ELF-1 (cell line): Measurements from ENCODE around the gene CCL3.
"Not testable (repeated sequence)": the region's sequence is repeated elsewhere in the genome, so short reads cannot be mapped to it uniquely, and the experiment has no call there.

Source experiments
- DNase-seq: peaks from one replicate; pipeline ENCODE4 v3.0.0-alpha.2; 2016; ENCODE audit warnings: low read depth, low spot score

The CCL3 gene

GRCh38 chr17:36115649-36115977 is 25.7 kb upstream of the CCL3 start:
- not testable (repeated sequence) for DNase-seq

DNA sequence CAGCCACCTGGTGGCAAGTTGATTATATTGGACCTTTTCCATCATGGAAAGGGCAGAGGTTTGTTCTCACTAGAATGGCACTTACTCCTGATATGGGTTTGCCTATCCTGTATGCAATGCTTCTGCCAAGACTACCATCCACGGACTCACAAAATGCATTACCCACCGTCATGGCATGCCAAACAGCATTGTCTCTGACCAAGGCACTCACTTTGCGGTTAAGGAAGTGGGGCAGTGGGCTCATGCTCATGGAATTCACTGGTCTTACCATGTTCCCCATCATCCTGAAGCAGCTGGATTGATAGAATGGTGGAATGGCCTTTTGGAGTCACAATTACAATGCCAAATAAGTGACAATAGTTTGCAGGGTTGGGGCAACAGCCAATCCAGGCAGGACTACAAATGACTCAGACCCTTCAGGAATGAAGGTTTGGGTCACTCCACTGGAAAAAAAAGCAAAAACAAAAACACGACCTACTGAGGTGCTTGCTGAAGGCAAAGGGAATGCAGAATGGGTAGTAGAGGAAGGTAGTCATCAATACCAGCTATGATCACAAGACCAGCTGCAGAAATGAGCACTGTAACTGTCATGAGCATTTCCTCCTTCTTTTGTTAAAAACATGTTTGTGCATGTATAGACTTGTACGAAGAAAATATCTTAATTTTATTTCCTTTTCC is 25.2 kb upstream of the CCL3 start:
- not testable (repeated sequence) for DNase-seq

- DNase-seq: not testable (repeated sequence)
These were observed 23.2 kb upstream of the CCL3 start for GRCh38 chr17:36113131-36113530.

- no peak for DNase-seq
These were observed 22.6 kb upstream of the CCL3 start for GRCh38 chr17:36112572-36112971.

DNA sequence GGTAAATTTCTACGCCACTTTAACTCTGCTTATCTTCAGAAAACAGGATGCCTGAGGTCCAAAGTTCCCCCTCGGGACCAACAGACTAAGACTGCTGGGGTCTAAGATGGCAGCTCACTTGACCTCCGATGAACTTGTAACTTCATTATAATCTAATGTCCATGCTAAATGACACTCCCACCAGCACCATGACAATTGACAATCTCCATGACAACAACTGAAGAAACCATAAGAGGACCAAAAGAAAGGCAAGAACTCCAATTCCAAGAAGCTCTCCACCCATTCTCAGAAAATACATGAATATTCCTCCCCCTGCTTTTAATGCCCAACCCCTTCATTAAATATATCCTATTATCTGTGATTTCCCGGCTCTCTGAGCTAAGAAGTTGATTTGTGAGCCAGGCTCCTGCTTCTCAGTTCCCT is 21.1 kb upstream of the CCL3 start:
- DNase-seq: no peak

- DNase-seq: not testable (repeated sequence)
These were observed 18.3 kb upstream of the CCL3 start for GRCh38 chr17:36108265-36108664.

GRCh38 chr17:36107660-36108059 is 17.7 kb upstream of the CCL3 start:
- no peak for DNase-seq

GRCh38 chr17:36106493-36106835 is 16.5 kb upstream of the CCL3 start:
- DNase-seq: no peak

DNA sequence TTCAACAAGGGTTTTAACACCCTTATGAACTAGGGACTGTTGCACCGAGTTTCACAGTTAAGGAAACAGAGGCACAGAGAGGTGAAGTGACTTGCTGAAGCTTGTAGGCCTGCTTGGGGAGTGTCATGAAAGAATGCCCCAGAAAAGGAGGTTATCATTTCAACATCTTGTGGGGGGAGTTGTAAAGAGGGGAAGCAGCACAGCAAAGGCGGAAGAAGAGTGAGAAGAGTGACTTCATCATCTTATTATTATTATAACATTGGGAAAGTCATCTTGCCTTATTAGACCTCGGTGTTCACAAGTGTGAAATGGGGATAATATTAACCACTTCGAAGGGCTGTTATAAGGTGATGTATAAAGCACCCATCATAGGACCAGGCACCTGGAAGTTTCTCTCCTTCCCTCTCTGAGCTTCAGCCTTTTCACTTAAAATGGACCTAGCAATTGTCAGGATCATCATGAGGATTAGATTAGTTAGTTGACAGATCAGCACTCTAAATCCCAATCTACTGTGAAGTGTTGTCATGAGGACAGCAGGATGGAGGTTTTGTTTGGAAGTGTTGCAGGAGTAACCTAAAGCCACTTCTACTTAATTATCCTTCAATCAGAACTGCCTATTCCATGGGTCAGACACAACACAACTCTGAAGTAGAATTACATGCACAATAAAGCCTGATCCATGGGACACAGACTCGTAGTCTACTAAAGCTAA is 16.0 kb upstream of the CCL3 start:
- DNase-seq: no peak

DNA sequence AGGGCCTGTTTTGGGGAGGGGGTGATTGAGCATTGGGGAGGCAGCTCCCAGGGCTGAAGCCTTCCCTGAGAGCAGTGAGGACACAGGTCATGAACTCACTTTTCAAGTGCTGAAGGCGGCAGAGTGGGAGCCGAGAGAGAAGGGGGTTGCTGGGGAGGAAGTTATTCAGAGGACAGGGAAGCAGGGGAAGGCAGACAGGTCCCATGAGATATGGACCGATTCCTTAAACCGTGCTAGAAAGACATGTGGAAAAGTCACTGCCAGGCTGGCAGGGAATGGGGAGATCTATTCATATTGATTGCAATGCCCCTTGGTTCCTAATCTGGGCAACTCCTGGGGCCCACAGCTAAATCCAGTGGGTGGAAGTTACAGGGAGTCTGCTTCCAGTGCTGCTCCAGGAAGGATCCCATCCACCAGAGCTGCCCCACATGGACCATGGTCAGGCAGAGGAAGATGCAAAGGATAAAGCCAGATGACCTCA is 14.8 kb upstream of the CCL3 start:
- DNase-seq: no peak

- DNase-seq: not testable (repeated sequence)
These were observed 14.3 kb upstream of the CCL3 start for GRCh38 chr17:36104246-36104645.

DNA sequence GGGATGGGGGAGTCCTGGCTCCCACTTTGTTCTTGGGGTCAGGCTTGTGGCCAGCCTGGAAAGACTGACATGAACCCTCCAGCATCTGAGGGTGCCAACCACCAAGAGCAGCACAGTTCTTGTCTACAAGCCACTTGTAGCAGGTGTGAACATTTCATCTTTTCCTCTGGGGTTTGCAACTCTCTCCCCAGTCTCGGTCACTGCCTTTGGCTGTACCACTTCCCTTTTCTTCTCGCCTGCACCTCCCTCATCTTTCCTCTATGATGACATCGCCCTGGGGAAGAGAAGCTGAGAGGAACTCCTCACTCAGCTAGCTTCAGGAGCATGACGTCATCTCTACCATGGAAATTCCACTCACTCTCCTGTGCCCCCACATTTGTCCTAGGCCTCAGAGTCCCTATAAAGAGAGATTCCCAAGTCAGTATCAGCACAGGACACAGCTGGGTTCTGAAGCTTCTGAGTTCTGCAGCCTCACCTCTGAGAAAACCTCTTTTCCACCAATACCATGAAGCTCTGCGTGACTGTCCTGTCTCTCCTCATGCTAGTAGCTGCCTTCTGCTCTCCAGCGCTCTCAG is 13.5 kb upstream of the CCL3 start, which contains the start of gene CCL4:
CCL4 (plus strand) TSS at position 427 of the 575 bp plus-strand sequence; CDS start at position 506, 79 bp downstream.
- not testable (repeated sequence) for DNase-seq

DNA sequence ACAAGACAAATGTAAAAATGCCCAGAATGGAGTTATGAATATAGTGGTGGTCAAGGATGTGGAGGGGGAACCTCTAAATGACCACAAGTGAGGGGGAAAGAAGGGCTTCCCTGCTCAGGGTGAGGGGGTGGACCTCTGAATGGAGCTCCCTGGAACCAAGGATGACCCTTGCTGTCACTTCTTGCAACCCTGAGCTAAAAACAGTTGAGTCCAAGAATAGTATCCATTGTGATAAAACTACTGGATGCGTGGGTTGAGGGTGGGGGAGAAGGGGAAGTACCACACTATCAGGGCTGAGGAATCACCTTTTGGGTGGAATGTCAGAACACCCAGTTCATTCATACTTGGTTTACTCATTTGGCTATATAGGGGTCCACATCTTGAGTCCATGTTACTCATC is 9.1 kb upstream of the CCL3 start:
- not testable (repeated sequence) for DNase-seq

DNA sequence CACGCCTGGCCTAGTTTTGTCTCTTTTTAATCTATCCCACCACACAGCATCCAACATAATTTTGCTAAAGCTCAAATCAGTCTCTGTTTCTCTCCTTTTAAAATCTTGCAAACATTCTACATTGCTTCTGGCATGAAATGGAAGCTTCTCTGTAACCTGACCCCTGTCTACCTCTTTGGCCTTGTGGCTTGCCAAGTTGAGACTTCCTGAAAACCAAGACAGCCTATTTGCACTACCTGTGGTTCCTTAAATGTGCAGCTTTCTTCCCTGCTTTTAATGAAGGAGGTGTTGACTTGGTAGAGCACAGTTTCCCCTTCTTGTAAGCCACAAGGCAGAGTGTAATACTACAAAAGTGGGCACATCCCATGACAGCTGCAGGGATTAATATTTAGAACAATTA is 6.0 kb upstream of the CCL3 start:
- no peak for DNase-seq

- no peak for DNase-seq
These were observed 4.8 kb upstream of the CCL3 start for GRCh38 chr17:36094746-36095145.

DNA sequence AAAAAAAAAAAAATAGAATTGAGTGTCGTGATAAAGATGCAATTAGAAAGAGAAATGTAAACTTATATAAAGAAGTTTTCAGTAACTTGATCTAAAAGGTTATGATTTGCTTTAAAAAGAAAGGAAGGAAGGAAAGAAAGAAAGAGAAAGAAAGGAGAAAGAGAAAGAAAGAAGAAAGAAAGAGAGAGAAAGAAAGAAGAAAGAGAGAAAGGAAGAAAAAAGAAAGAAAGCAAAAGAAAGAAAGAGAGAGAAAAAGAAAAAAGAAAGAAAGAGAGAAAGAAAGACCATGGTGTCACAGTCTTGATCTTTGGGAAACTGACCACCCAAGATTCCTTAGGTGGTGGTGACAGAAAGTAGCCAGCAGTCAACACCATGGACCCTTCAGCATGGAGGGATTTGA is 4.3 kb upstream of the CCL3 start:
- no peak for DNase-seq

GRCh38 chr17:36092715-36093114 is 2.8 kb upstream of the CCL3 start:
- DNase-seq: not testable (repeated sequence)

DNA sequence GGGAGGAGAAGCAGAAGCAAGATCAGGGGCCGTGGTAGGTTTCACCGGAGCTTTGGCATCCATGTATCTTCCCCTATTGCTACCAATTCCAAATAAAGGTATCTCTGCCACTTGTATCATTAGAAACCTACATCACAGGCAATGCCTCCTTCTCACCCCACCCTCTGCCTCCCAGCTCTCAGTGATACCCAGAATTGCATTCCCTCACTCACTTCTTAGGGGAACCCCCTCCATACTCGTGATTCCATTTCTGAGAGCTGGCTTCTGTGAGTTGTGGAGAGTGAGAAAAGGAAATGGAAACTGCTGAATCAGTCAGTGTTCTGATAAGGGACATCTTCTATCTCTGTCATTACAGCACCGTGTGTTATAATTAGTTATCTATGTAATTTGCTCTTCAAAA is 2.3 kb upstream of the CCL3 start:
- DNase-seq: no peak

DNA sequence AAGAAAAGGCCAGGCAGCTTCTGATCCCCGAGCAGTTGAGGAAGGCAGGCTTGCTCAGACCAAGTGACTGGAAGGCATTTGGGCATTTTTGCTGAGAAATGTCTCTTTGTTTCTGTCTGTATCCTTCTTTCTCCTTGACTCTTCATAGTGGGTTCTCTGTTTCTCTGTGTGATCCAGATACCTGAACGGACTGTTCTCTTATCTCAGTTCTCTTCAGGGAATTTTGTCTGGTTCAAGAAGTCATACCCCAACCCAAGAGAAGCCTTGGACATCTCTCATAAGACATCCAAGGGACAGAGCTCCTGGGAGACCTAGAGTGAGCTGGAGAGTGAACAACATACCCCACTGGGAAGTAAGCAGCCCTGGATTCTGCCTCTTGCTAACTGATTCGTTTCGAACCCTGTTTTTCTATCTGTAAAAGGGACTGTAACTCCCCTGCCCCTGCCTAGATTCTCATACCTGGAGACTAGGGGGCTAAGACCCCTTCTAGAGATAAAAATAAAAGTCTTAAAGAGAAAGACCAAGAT is 541 bp downstream of the CCL3 start:
- DNase-seq: no peak

DNA sequence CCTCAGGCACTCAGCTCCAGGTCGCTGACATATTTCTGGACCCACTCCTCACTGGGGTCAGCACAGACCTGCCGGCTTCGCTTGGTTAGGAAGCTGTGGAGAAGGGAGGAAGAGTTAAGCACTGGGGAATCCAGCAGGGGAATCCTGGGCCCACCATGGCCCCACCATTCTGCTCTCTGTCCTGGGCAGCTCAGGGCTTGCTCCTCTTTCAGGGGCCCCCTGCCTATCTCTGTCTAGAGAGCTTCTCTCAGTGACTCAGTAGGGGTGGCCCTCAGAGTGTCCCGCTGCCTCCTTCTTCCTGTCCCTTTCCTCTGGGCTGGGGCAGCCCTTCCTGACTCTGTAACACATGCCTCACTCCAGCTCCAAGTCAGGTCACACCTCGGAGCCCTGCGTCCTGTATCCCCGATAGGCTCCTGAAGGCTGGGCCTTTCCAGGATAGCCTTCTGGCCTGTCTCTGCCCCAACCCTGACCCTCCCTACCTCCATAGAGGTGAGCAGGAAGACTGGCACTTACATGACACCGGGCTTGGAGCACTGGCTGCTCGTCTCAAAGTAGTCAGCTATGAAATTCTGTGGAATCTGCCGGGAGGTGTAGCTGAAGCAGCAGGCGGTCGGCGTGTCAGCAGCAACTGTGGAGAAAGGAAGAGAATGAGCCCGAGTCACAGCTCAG is 1.1 kb downstream of the CCL3 start:
- no peak for DNase-seq

DNA sequence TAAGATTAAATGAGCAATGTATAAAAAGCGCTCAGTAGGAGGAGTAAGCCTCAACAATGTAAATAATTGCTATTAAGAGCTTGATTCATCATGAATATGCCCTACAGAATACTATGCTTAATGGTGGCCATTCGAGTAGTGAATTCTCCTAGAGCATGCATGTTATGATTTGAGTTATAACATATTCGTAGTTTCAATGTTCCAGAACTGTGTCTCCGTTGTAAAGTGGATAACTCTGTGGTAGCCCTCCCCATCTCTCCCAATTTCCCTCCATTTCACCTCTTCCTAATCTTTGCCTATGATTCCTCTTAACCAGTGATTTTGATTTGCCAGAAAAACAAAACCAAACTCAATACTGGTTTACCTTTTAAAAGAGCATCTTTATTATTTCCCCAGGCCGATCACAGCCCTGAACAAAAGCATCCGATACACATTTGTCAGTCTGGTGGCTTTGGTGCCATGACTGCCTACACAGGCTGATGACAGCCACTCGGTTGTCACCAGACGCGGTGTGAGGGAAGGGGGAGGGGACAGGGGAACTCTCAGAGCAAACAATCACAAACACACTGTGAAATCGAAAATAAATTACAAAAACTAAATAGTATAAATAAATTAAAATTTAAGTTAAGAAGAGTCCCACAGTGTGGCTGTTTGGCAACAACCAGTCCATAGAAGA is 1.9 kb downstream of the CCL3 start:
- DNase-seq: not testable (repeated sequence)

DNA sequence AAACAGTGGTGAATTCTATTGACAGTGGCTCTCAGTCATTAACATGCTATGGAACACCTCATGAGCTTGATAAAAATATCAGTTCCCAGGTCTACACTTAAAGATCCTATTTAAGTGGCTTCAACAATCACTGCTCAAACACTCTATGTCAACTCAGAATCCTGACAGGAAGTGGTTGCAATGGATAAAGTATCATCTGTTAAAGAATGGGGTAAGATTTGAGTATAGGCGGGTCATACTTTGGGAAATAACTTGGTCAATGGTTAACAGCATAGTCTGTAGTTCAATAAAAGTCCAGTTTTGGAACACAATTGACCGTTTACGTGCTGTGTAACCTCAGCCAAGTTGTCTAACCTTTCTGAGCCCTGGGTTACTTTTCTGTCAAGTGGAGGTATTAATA is 2.5 kb downstream of the CCL3 start:
- DNase-seq: not testable (repeated sequence)
